ENCODE measurements around the gene ATE1. TPM values are rescaled to one million over a fixed set of nuclear protein-coding genes. Genes with fewer than 3 reads are reported as not detected.

Gene ATE1
- total and polyA plus RNA-seq, 2 of the 4 experiments (the other 2 are of a cell fraction): 6.4 to 27.8 TPM

DNA sequence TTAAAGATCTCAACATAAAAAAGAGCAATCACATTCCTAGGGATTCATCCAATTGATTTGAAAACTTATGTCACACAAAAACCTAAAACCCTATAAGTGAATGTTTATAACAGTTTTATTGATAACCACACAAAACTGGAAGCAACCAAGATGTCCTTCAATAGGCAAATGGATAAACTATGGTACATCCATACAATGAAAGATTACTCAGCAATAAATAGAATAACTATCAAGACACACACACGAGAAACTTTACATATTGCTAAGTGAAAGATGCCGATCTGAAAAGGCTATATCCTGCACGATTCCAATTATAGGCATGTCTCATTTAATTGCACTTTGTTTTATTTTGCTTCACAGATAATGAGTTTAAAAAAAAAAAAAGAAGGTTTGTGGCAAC lies 83.3 kb downstream of the ATE1 start:
- TF ChIP-seq BHLHE40 (IDR thresholded peaks at IDR 0.05; ENCODE audit: low read depth, low read length): no peak
- TF ChIP-seq, protein P1, sequence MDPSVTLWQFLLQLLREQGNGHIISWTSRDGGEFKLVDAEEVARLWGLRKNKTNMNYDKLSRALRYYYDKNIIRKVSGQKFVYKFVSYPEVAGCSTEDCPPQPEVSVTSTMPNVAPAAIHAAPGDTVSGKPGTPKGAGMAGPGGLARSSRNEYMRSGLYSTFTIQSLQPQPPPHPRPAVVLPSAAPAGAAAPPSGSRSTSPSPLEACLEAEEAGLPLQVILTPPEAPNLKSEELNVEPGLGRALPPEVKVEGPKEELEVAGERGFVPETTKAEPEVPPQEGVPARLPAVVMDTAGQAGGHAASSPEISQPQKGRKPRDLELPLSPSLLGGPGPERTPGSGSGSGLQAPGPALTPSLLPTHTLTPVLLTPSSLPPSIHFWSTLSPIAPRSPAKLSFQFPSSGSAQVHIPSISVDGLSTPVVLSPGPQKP (IDR thresholded peaks at IDR 0.05; ENCODE audit: borderline replicate concordance, low read depth, low read length): no peak
- TF ChIP-seq FOS (IDR thresholded peaks at IDR 0.05; ENCODE audit: low read depth, low read length): no peak
- TF ChIP-seq MXI1 (IDR thresholded peaks at IDR 0.05; ENCODE audit: borderline replicate concordance, low read depth, low read length): no peak
- no peak for TF ChIP-seq SMC3 (IDR thresholded peaks at IDR 0.05; ENCODE audit: low read depth, low read length)
- TF ChIP-seq RAD21 (IDR thresholded peaks at IDR 0.05; ENCODE audit: low read length): no peak
- no peak for TF ChIP-seq CHD1 (IDR thresholded peaks at IDR 0.05; ENCODE audit: low read depth, low read length)
- intact Hi-C loops (cut with micrococcal nuclease) (no loop called here), dilution Hi-C loops (cut with HindIII; ENCODE audit: low sequenced_read_pairs, unreplicated experiment) (no loop called here), in situ Hi-C loops (cut with MboI; ENCODE audit: low sequenced_read_pairs) (no loop called here)
- Histone ChIP-seq H2BK15ac (ENCODE audit: low read depth, low read length) (no peak overlapping the region), H3K4me3 (ENCODE audit: insufficient read depth, low read depth, low read length) (no peak overlapping the region), H3K4ac (ENCODE audit: low read depth, low read length) (no peak overlapping the region), H4K91ac (ENCODE audit: insufficient read depth, low read depth, low read length) (no peak overlapping the region), H3K9ac (ENCODE audit: low read depth, low read length) (no peak overlapping the region), H3K4me1 (ENCODE audit: control insufficient read depth, insufficient read depth, low read length) (no peaks in the 10 kb centered on the region), H3K79me1 (ENCODE audit: low read depth in 1 of 2, low read length in 2 of 2) (no peaks in the 10 kb centered on the region), H2AK9ac (replicated peaks; ENCODE audit: low read depth, low read length, poor library complexity) (no peak overlapping the region), H2BK120ac (ENCODE audit: low read depth, low read length) (no peak overlapping the region), H3K4me2 (ENCODE audit: low read depth, low read length) (no peak overlapping the region), H2AK5ac (ENCODE audit: low read depth, low read length) (no peak overlapping the region), H2BK20ac (ENCODE audit: low read depth, low read length) (no peak overlapping the region), H3K9me1 (ENCODE audit: insufficient read depth, low read length) (no peaks in the 10 kb centered on the region; the same call in 1 of the 2 replicates), H3K14ac (replicated peaks; ENCODE audit: low read depth, low read length) (no peak overlapping the region), H3K36me3 (ENCODE audit: control insufficient read depth, insufficient read depth, low read length) (peaks cover 6% of the 10 kb centered on the region; the same call in 1 of the 2 replicates), H2BK5ac (ENCODE audit: low read depth, low read length, poor library complexity, severe bottlenecking) (no peak overlapping the region), H2AFZ (replicated peaks; ENCODE audit: low read length, poor library complexity) (no peak overlapping the region), H4K8ac (ENCODE audit: low read depth in 2 of 2, low read length in 2 of 2) (no peak overlapping the region), H4K20me1 (ENCODE audit: insufficient read depth, low read length) (no peaks in the 10 kb centered on the region), H3K23ac (ENCODE audit: low read depth, low read length) (no peak overlapping the region), H4K5ac (ENCODE audit: low read depth, low read length) (no peak overlapping the region), H3K27me3 (ENCODE audit: control insufficient read depth, insufficient read depth, low read length) (no peaks in the 10 kb centered on the region), H3K18ac (ENCODE audit: low read depth, low read length) (no peak overlapping the region), H3K27ac (ENCODE audit: insufficient read depth, low read length) (no peak overlapping the region), H3K9me3 (ENCODE audit: control insufficient read depth, insufficient read depth, low read length) (no peaks in the 10 kb centered on the region), H3K56ac (ENCODE audit: extremely low read depth, insufficient read depth, low read length) (no peak overlapping the region)
- CTCF ChIA-PET: no interaction called here
- DNase-seq (no peak), ATAC-seq (ENCODE audit: low read depth) (no peak)
- BruUV-seq (replicated peaks): no TSS peak
- POLR2A ChIA-PET (ENCODE audit: unreplicated experiment): no interaction called here
- WGBS, 2 experiments (ENCODE audit: extremely low coverage in 2 of 2, insufficient read length in 1 of 2): no CpG with 5 or more reads among the region's 3 CpGs
